ENCODE data around the gene FLT3. TPM values are rescaled to one million over a fixed set of nuclear protein-coding genes. Genes with fewer than 3 reads are reported as not detected.
"Not testable (repeated sequence)": the region's sequence is repeated elsewhere in the genome, so short reads cannot be mapped to it uniquely, and the experiment has no call there.

The FLT3 gene
- total RNA-seq, 2 experiments from 2014 or later = not detected

DNA sequence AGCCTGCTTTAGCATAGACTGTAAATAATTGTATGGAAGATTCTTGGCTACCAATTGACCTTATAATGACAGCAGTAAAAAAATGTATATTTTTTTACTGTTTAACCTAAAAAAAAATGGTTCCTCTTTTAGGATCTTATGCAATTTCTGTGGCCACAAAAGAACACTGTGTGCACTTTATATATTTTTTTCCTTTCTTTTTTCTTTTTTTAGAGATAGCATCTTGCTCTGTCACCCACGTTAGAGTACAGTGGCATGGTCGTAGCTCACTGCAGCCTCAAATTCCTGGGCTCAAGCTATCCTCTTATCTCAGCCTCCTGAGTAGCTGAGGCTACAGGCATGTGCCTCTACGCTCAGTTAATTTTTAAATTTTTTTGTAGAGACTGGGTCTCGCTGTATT, 6.1 kb downstream of the FLT3 start:
- ChIA-PET CTCF (interaction anchor here (0.7 kb wide), 1 partner anchor 374 kb away, joined by 3 read pairs; no protein-coding TSS in a partner anchor), POLR2A (no interaction called here)
- DNase-seq = no peak
- peaks cover 36% of the 10 kb centered on the region for H3K27me3 Mint-ChIP-seq (ENCODE audit: low read depth)
- H3K9me3 Mint-ChIP-seq (ENCODE audit: insufficient read depth) = no peaks in the 10 kb centered on the region
- no peak for ATAC-seq
- no peak overlapping the region for H3K4me3 Mint-ChIP-seq
- H3K27ac Mint-ChIP-seq = no peak overlapping the region
- peaks cover 3% of the 10 kb centered on the region for H3K36me3 Mint-ChIP-seq (ENCODE audit: low read depth)
- H3K4me1 Mint-ChIP-seq (ENCODE audit: low read depth) = no peaks in the 10 kb centered on the region

DNA sequence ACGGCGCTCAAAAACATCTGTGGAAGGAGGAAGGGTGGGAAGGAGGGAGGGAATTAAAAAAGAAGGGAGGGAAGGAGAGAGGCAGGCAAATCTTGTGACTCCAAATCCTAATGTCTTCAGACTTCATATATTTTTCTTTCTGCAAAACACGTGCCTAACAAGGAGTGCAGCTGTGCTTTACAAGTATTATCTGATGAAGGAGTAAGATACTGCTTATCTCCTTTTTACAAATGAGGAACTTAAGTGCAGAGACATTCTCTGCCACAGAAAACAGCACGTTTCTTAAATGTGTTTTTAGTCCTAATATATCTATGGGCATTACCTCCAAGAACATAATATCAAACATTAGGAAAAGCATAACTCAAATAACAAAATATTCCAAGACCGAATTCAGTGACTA, 6.5 kb downstream of the FLT3 start:
- no peak overlapping the region for H3K4me3 Mint-ChIP-seq
- ChIA-PET POLR2A (no interaction called here), CTCF (no interaction called here)
- H3K4me1 Mint-ChIP-seq (ENCODE audit: low read depth) = no peaks in the 10 kb centered on the region
- ATAC-seq (no peak), DNase-seq (no peak)
- H3K27me3 Mint-ChIP-seq (ENCODE audit: low read depth) = peaks cover 34% of the 10 kb centered on the region
- H3K27ac Mint-ChIP-seq = no peak overlapping the region
- no peaks in the 10 kb centered on the region for H3K9me3 Mint-ChIP-seq (ENCODE audit: insufficient read depth)
- peaks cover 2% of the 10 kb centered on the region for H3K36me3 Mint-ChIP-seq (ENCODE audit: low read depth)

DNA sequence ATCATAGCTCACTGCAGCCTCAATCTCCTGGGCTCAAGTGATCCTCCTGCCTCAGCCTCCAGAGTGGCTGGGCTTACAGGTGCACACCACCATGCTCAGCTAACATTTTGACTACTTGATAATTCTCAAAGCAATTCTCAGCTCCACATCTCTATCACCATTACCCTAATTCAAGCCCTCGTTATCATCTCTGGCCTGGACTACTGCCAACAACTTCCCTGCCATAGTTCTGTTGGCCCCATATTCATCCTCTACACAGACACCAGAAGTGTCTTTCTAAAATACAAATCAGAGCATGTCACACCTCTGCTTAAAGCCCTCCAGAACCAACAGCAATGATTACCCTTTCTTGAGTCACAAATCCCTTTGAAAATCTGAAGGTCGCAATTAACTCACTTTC, 7.9 kb downstream of the FLT3 start:
- DNase-seq = no peak
- H3K27ac Mint-ChIP-seq = no peak overlapping the region
- H3K9me3 Mint-ChIP-seq (ENCODE audit: insufficient read depth) = no peaks in the 10 kb centered on the region
- ATAC-seq = no peak
- ChIA-PET CTCF (no interaction called here), POLR2A (no interaction called here)
- H3K4me3 Mint-ChIP-seq = no peak overlapping the region
- H3K4me1 Mint-ChIP-seq (ENCODE audit: low read depth) = no peaks in the 10 kb centered on the region
- no peaks in the 10 kb centered on the region for H3K36me3 Mint-ChIP-seq (ENCODE audit: low read depth)
- peaks cover 29% of the 10 kb centered on the region for H3K27me3 Mint-ChIP-seq (ENCODE audit: low read depth)

DNA sequence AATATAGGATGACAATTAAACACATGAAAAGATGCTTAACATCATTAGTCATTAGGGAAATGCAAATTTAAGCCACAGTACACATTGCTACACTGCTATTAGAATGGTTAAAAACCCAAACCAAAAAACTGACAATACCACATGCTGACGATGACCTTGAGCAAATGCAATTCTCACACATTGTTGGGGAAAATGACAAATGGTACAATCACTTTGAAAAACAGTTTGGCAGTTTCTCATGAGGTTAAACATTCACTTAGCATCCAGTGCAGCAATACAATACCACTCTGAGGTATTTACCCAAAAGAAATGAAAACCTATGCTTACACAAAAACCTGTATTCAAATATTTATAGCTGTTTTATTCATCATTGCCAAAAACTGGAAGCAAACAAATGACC, 11.3 kb downstream of the FLT3 start:
- H3K36me3 Mint-ChIP-seq (ENCODE audit: low read depth) = no peaks in the 10 kb centered on the region
- H3K4me1 Mint-ChIP-seq (ENCODE audit: low read depth) = no peaks in the 10 kb centered on the region
- H3K4me3 Mint-ChIP-seq = no peak overlapping the region
- DNase-seq (no peak), ATAC-seq (no peak)
- H3K27ac Mint-ChIP-seq = no peak overlapping the region
- no peaks in the 10 kb centered on the region for H3K9me3 Mint-ChIP-seq (ENCODE audit: insufficient read depth)
- ChIA-PET CTCF (no interaction called here), POLR2A (no interaction called here)
- peaks cover 26% of the 10 kb centered on the region for H3K27me3 Mint-ChIP-seq (ENCODE audit: low read depth)

DNA sequence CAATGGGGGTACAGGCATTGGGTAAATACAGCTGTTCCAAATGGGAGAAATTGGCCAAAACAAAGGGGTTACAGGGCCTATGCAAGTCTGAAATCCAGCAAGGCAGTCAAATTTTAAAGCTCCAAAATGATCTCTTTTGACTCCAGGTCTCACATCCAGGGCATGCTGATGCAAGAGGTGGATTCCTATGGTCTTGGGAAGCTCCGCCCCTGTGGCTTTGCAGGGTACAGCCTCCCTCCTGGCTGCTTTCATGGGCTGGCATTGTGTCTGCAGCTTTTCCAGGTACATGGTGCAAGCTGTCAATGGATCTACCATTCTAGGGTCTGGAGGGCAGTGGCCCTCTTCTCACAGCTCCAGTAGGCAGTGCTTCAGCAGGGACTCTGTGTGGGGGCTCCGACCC, 22.6 kb downstream of the FLT3 start:
- H3K9me3 Mint-ChIP-seq (ENCODE audit: insufficient read depth); H3K4me3 Mint-ChIP-seq; ATAC-seq; DNase-seq; H3K27me3 Mint-ChIP-seq (ENCODE audit: low read depth); H3K27ac Mint-ChIP-seq; H3K36me3 Mint-ChIP-seq (ENCODE audit: low read depth); POLR2A ChIA-PET; H3K4me1 Mint-ChIP-seq (ENCODE audit: low read depth): not testable (repeated sequence)
- CTCF ChIA-PET = interaction anchor here (1.0 kb wide), 1 partner anchor 42 kb away, joined by 3 read pairs; no protein-coding TSS in a partner anchor

DNA sequence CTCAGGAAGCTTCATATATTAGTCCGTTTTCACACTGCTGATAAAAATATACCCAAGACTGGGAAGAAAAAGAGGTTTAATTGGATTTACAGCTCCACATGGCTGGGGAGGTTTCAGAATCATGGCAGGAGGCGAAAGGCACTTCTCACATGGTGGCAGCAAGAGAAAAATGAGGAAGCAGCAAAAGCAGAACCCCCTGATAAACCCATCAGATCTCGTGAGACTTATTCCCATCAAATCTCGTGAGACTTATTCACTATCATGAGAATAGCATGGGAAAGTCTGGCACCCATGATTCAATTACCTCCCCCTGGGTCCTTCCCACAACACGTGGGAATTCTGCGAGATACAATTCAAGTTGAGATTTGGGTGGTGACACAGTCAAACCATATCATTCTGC, 23.1 kb downstream of the FLT3 start:
- ChIA-PET POLR2A (no interaction called here), CTCF (interaction anchor here (1.0 kb wide), 1 partner anchor 41 kb away, joined by 3 read pairs; no protein-coding TSS in a partner anchor)
- Mint-ChIP-seq H3K27me3 (ENCODE audit: low read depth) (peaks cover 7% of the 10 kb centered on the region), H3K27ac (no peak overlapping the region), H3K4me1 (ENCODE audit: low read depth) (no peaks in the 10 kb centered on the region), H3K36me3 (ENCODE audit: low read depth) (no peaks in the 10 kb centered on the region), H3K9me3 (ENCODE audit: insufficient read depth) (no peaks in the 10 kb centered on the region), H3K4me3 (no peak overlapping the region)
- DNase-seq (no peak), ATAC-seq (no peak)

DNA sequence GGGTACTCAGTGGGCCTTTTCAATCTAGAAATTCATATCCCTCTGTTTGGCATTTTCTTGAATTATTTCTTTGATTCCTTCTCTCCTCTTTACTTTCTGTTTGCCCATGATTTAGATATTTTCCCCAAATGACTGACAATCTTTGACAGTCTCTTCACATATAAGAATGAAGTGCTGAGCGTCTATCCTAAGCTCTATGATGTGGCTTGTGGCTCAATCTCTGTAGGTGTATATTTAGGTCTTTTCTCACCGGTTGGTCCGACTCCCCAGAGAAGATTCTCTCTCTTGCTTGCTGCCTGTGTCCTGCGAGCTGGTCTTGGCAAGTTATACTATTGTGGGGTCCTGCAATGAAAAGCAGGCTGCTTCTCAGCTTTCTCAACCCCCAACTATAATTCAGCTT, 29.0 kb downstream of the FLT3 start:
- H3K4me1 Mint-ChIP-seq (ENCODE audit: low read depth) = no peaks in the 10 kb centered on the region
- H3K4me3 Mint-ChIP-seq = no peak overlapping the region
- H3K27me3 Mint-ChIP-seq (ENCODE audit: low read depth) = peaks cover 2% of the 10 kb centered on the region
- ATAC-seq = no peak
- ChIA-PET CTCF (interaction anchor here (1.1 to 1.3 kb wide), 2 partner anchors 11 to 12 kb away, joined by 3 to 4 read pairs; no protein-coding TSS in a partner anchor), POLR2A (no interaction called here)
- H3K36me3 Mint-ChIP-seq (ENCODE audit: low read depth) = no peaks in the 10 kb centered on the region
- H3K27ac Mint-ChIP-seq = no peak overlapping the region
- no peak for DNase-seq
- H3K9me3 Mint-ChIP-seq (ENCODE audit: insufficient read depth) = no peaks in the 10 kb centered on the region

DNA sequence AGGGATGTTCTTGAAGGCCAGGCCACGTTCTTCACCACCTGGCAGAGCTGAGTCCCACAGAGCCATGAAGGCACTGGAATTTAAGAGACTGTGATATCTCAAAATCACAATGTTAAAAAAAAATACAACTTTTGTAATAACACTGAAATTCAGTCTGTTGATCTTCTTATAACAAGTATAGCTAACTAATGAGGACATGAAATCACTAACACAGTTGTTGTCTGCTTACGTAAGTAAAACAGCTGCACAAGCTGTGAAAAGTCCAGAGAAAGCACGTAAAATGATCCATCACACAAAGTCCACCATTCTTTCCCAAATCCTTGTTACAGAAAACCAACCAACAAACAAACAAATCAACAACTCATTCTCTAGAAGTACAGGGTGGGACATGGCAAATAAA, 32.9 kb downstream of the FLT3 start:
- Mint-ChIP-seq H3K4me3 (no peak overlapping the region), H3K9me3 (ENCODE audit: insufficient read depth) (no peaks in the 10 kb centered on the region), H3K4me1 (ENCODE audit: low read depth) (no peaks in the 10 kb centered on the region), H3K36me3 (ENCODE audit: low read depth) (no peaks in the 10 kb centered on the region), H3K27me3 (ENCODE audit: low read depth) (peaks cover 2% of the 10 kb centered on the region), H3K27ac (no peak overlapping the region)
- POLR2A ChIA-PET = no interaction called here
- CTCF ChIA-PET = no interaction called here
- no peak for DNase-seq
- no peak for ATAC-seq

DNA sequence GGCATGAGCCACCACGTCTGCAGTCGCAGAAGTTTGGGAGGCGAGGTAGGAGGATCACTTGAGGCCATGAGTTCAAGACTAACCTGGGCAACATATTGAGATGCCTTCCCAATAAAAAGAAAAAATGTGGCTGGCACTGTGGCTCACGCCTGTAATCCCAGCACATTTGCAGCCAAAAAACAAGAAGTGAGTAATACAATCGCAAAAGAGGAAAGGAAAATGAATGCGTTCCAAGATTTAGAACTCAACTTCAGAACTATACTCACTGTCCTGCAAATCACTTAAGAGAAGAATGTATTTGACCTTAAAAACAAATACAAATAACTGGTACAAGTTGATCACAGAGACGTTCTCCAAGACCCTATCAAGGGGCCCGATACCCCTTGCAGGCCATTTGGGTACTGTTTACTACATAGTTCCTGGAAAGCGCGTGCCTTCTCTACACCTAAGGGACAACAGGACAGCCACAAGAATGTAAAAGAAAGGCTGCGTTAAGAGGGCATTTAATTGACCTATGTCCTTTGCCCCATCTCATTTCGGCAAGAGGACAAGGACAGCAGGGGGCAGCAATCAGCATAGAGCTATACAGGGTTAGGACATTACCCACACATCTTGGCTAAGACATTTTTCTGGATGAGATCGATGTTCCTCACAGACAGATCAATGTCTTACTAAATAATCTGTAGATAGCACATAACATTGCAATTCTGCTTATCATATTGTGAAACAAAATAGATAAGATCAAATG, 41.3 kb downstream of the FLT3 start:
- H3K4me3 Mint-ChIP-seq = no peak overlapping the region
- H3K27me3 Mint-ChIP-seq (ENCODE audit: low read depth) = peaks cover 11% of the 10 kb centered on the region
- no peak overlapping the region for H3K27ac Mint-ChIP-seq
- ChIA-PET POLR2A (no interaction called here), CTCF (interaction anchor here (0.6 to 1.0 kb wide), 2 partner anchors 13 to 77 kb away, joined by 3 read pairs; no protein-coding TSS in a partner anchor)
- DNase-seq (peak; percentile 57), ATAC-seq (no peak)
- no peaks in the 10 kb centered on the region for H3K9me3 Mint-ChIP-seq (ENCODE audit: insufficient read depth)
- no peaks in the 10 kb centered on the region for H3K4me1 Mint-ChIP-seq (ENCODE audit: low read depth)
- no peaks in the 10 kb centered on the region for H3K36me3 Mint-ChIP-seq (ENCODE audit: low read depth)

DNA sequence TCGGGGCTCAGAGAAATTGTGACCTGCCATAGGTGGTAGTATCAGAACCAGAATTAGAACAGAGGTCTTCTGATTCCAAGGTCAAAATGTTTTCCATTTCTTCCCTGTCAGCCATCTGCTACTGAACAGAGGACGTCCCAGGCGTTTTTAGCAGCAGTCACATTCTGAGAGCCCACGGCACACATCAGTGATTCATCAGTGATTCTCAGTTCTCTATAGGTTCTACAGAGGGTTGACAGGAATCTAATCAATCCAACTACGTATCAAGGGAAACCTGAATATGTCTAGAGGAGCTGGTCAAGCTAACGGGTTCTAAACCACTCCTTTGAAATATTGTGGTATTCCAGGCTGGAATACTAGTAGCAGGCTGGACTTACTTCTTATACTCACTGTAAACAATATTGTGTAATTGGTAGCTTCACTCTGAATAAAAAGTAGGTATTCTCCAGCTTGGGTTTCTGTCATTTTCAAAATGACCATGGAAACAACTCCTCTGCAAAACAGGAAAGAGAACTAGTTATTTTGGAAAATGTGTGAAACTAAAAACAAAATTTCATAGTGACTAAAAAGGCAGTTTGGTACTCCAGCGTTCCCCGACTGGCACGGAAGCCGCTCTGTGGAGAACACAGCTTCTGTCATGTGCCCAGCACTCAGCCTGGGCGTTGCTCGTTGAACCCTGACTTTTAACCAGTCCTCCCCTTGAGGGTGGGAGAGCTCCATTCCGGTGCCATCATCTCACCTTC, 43.2 kb downstream of the FLT3 start:
- ChIA-PET CTCF (no interaction called here), POLR2A (no interaction called here)
- no peaks in the 10 kb centered on the region for H3K4me1 Mint-ChIP-seq (ENCODE audit: low read depth)
- H3K9me3 Mint-ChIP-seq (ENCODE audit: insufficient read depth) = no peaks in the 10 kb centered on the region
- no peak overlapping the region for H3K4me3 Mint-ChIP-seq
- H3K36me3 Mint-ChIP-seq (ENCODE audit: low read depth) = no peaks in the 10 kb centered on the region
- no peak overlapping the region for H3K27ac Mint-ChIP-seq
- no peak for DNase-seq
- H3K27me3 Mint-ChIP-seq (ENCODE audit: low read depth) = peaks cover 17% of the 10 kb centered on the region
- ATAC-seq = no peak

DNA sequence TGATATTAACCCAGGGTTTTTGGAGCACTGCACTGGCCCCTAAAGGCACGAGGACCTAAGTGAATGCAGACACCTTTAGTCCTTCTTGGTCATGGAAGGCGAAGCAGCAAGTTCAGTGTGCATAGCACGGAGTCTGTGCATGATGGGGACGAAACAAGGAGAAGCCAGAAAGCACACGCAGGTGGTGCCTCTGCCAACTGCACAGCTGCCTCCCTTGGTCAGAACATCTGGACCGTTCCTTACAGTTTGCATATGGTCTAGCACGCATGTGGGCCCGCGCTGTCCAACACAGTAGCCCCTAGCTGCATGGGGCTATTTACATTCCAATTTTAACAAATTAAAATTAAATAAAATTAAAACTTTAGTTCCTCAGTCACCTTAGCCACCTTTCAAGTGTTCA, 44.0 kb downstream of the FLT3 start:
- POLR2A ChIA-PET = no interaction called here
- no peaks in the 10 kb centered on the region for H3K36me3 Mint-ChIP-seq (ENCODE audit: low read depth)
- peaks cover 17% of the 10 kb centered on the region for H3K27me3 Mint-ChIP-seq (ENCODE audit: low read depth)
- H3K4me3 Mint-ChIP-seq = no peak overlapping the region
- CTCF ChIA-PET = no interaction called here
- no peaks in the 10 kb centered on the region for H3K9me3 Mint-ChIP-seq (ENCODE audit: insufficient read depth)
- no peak overlapping the region for H3K27ac Mint-ChIP-seq
- no peaks in the 10 kb centered on the region for H3K4me1 Mint-ChIP-seq (ENCODE audit: low read depth)
- no peak for ATAC-seq
- DNase-seq = no peak

DNA sequence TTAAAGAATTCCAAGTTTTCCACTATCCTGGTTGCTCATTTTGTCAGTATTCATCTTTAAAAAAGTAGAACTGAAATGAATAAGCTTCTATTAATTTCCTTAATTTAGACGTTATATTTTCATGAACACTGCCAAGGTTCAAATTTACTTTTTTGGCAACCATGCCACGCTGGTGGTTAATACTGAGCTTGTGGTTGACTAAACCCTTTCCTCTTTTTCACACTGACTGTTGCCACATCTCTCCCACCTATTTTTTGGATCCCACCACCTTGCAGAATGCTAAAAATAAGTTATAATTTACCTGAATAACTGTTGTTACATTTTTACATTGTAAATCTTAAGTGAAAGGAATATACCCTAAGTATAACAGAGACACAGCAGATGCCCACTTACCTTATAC, 45.0 kb downstream of the FLT3 start:
- CTCF ChIA-PET = interaction anchor here (1.3 kb wide), 1 partner anchor 229 kb away, joined by 3 read pairs; no protein-coding TSS in a partner anchor
- ATAC-seq = no peak
- no peak overlapping the region for H3K27ac Mint-ChIP-seq
- no peaks in the 10 kb centered on the region for H3K4me1 Mint-ChIP-seq (ENCODE audit: low read depth)
- no peaks in the 10 kb centered on the region for H3K36me3 Mint-ChIP-seq (ENCODE audit: low read depth)
- POLR2A ChIA-PET = no interaction called here
- no peak overlapping the region for H3K4me3 Mint-ChIP-seq
- no peak for DNase-seq
- H3K9me3 Mint-ChIP-seq (ENCODE audit: insufficient read depth) = no peaks in the 10 kb centered on the region
- peaks cover 18% of the 10 kb centered on the region for H3K27me3 Mint-ChIP-seq (ENCODE audit: low read depth)
